Activated CD8-positive, alpha-beta memory T cell treated with anti-CD3 and anti-CD28 coated beads, Interleukin-2, amount 50 U/mL, for 1 hour (primary cell): ENCODE results near the gene HLA-DRB1.
"Not testable (repeated sequence)": the region's sequence is repeated elsewhere in the genome, so short reads cannot be mapped to it uniquely, and the experiment has no call there.

Experiments
- DNase-seq: peaks from one replicate; pipeline ENCODE4 v3.0.0-alpha.2; 2020; ENCODE audit errors: extremely low read depth

HLA-DRB1 gene

DNA sequence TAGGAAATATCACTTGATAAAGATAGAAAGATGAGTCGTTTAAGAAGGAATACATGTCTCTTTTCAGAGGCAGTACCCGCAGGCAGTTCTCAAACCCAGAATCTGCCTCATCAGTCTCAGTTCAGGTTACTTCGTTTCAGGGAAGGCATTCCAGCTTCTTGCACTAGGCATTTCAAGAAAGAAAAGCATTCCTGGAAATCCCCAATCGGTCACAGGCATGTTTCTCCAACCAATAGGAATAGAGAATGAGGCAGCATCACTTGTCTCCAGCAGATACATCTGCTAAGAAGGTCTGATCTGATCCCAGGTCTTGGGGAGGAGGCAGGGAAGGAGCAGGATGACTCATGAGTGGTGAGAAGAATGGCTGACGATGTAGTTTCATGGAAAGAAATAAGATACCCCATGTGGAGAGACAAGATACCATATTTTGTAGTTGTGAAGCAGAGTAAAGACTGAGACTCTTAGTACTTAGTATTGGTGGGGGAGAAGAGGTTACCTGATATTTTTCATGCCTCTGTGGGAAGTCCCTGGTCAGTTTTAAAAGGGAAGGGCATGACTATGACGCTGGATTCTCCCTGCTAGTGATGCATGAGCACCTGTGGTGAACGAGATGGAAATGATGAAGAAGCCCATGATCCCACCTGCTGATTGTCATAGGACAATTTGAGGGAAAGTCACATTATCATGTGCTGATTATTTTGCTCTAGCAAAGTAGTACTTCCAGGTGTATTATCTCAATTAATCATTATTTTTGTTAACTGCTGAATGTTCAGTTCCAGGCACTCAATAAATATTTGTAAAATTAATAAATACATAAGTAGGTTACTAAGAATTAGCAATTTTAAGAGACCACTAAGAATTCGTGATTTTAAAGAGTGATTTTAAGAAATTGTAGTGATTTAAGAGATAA is 20.3 kb upstream of the HLA-DRB1 start:
- peak; percentile 53 for DNase-seq

DNA sequence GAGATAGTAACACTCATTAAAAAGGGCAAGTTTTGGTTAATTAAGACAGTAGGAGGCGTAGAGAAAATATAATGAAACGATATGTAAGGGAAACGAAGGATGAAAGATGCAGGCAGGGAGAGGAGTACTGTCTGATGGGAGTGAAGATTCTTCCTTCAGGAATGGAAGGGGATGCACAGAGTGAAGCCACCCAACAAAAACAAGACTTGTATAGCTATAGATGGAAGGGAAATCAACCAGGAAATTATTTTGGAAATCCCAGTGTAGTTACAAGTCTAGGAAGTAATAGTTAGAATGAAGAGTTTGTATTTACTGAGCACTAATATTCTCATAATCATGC is 19.7 kb upstream of the HLA-DRB1 start:
- no peak for DNase-seq

DNA sequence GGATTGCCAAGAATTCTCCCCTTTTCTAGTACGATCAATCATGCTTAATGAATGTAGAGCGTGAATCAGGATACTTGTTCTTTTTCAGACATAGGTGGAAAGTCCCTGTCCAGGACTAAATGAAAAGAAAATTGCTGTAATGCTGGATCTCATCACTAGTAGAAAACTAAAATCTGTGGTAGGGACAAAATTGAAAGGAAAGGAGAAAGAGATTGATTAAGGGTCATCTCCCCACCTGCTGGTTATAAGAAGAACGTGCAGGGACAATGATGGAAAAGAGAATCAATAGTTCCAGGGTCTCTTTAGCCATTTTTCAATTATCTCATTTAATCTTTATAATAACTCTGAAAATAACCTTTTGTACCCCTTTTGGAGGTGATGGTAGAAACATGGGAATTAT is 18.7 kb upstream of the HLA-DRB1 start:
- DNase-seq = no peak

- no peak for DNase-seq
These were observed 18.3 kb upstream of the HLA-DRB1 start for GRCh38 chr6:32607988-32608298.

DNA sequence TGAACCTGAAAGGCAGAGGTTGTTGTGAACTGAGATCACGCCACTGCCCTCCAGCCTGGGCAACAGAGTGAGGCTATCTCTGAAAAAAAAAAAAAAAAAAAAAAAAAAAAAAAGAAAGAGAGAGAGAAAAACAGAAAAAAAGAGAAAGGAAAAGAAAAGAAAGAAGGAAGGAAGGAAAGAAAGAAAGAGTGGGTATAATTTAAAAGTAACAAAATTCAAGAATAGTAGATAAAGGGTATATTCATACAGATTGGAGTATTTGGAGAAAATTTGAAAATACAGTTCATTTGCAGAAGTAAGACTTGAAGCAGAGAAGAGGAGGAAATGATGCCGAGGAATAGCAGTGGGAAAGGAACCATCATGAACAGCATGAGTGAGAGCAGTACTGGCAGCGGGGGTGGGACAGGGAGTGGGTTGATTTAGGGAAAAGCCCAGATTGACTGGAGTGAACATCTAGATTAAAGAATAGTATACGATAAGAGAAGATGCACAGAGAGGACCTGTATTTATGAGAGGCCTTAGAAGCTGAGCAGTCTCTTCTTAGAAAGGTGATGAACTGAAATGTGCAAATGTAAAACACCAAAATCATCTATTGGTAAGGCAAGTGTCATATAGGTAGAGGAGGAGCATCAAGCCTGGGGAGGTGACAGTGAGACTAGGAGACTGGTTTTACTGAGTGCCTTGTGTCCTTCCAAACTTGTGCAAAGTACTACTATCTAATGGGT is 17.8 kb upstream of the HLA-DRB1 start:
- no peak for DNase-seq

GRCh38 chr6:32604434-32604877 is 14.8 kb upstream of the HLA-DRB1 start:
- DNase-seq = no peak

GRCh38 chr6:32603888-32604287 is 14.2 kb upstream of the HLA-DRB1 start:
- no peak for DNase-seq

- no peak for DNase-seq
These were observed 13.6 kb upstream of the HLA-DRB1 start for GRCh38 chr6:32603222-32603621.

DNA sequence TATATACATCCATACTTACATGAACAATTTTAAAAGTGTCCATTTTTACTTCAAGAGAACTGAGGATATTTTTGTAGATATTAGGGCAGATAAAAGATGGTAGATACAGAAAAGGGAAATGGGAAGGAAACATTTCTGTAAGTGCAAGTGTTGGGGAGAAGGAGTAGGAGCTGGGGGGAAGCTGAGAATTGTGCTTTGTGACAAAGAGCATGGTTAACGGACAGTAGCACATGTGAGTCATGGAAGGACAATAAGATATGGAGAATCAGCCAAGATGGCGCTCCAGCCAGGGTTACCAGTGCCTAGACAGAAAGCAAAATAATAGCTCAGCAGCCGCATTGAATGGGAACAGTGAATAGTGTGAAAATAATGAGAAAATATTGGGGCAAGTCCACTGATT is 12.7 kb upstream of the HLA-DRB1 start:
- DNase-seq = no peak

- no peak for DNase-seq
These were observed 7.4 kb upstream of the HLA-DRB1 start for GRCh38 chr6:32597024-32597423.

- DNase-seq = not testable (repeated sequence)
These were observed 1.1 kb upstream of the HLA-DRB1 start for GRCh38 chr6:32590713-32591112.

DNA sequence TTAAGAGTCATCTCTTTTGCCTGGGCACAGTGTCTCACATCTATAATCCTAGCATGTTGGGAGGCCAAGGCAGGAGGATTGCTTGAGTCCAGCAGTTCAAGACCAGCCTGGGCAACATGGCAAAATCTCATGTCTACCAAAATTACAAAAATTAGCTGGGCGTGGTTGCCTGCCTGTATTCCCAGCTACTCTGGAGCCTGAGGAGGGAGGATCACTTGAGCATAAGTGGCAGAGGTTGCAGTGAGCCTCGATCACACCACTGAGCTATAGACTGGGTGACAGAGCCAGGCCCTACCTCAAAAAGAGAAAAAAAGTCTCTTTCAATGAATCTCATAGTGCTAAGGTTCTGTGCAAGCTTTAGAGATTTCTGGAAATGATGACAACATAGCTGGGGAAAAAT is 1.5 kb downstream of the HLA-DRB1 start:
- DNase-seq = no peak

DNA sequence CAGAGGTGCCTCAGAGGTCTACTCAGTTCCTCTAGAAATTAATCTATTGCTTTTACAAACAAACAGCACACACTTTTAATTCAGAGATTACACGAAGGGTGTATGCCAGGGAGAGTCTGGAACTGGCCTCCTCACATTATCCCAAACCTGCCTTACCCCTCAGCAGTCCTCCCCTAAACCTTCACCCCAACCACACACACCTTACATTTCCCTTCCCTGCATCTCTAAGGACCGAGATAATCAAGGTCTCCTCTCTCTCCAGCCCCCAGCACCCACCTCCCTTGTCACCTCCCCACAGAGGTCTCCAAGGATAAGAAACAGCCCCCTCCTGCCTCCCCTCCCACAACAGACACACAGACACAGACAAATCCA is 6.1 kb downstream of the HLA-DRB1 start:
- no peak for DNase-seq

- DNase-seq = no peak
These were observed 8.1 kb downstream of the HLA-DRB1 start for GRCh38 chr6:32581315-32582095.

- no peak for DNase-seq
These were observed 9.1 kb downstream of the HLA-DRB1 start for GRCh38 chr6:32580593-32580992.

- DNase-seq = no peak
These were observed 10.7 kb downstream of the HLA-DRB1 start for GRCh38 chr6:32578962-32579361.

DNA sequence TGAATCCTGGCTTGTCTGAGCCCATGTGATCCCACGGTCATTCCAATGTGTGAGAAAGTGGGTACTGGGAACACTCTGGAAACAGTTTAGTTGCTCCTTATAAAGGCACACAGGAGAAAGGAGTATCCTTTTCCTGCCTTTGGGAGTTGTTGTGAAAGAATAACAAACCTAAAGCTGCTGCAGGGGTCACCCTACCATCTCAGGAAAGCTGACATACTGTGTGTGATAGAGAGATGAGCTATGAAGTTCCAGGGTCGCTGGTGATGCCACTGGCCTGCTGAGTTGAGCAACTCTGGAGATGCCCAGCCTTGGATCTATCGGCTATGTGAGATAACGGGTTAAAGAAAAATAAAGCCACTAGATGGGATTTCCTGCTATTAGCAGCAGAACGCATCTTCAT is 12.2 kb downstream of the HLA-DRB1 start:
- not testable (repeated sequence) for DNase-seq

DNA sequence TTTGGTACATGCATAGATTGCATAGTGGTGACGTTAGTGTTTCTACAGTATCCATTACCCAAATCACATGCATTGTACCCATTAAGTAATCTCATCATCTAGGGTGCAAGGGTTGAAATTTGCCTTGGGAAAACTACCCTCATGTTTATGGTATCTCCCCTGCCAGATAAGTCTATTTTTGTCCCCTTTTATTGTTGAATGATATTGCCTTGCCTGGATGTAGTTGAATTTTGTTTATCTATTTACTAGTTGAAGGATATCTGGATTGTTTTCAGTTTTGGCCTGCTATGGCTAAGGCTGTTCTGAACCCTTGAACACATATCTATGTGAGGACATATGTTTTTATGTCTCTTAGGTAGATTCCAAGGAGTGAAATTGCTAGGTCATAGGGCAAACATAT is 13.4 kb downstream of the HLA-DRB1 start:
- DNase-seq = no peak

GRCh38 chr6:32570363-32570905 is 19.2 kb downstream of the HLA-DRB1 start:
- no peak for DNase-seq

DNA sequence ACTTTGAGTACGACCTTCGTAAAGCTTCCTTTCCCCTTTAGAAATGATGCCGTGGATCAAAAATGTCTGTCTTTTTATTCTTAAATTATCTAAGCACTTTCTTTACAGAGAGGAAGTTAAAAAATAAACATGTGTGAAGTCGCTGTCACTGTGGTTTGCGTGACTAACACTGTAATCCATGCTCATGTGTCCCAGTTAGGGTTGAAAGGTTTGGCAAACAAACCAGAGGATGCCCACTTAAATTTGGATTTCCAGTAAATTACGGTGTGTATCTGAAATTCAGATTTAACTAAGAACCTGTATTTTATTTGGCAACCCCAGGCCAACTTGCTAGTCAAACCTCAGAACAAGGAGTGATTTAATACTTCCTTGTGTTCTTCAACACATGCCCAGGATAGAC is 21.1 kb downstream of the HLA-DRB1 start:
- no peak for DNase-seq

DNA sequence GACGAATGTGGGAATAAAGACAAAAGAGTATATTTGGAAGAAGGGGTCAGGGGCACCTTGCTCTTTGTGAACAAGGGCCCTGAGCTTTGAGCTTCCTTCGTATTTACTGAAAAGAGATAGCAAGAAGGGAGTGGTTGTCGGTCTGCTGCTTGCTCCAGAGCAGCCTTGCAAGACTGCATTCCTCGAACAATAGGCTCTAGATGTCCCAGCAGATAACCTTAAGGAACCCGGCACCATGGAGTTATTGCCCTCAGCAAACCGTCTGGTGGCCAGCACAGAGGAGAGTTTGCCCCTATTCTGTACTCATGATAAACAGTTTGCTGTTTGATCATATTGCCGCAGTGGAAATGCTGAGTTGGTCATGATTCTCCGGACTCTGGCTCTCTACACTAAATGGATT is 22.7 kb downstream of the HLA-DRB1 start:
- DNase-seq = no peak

DNA sequence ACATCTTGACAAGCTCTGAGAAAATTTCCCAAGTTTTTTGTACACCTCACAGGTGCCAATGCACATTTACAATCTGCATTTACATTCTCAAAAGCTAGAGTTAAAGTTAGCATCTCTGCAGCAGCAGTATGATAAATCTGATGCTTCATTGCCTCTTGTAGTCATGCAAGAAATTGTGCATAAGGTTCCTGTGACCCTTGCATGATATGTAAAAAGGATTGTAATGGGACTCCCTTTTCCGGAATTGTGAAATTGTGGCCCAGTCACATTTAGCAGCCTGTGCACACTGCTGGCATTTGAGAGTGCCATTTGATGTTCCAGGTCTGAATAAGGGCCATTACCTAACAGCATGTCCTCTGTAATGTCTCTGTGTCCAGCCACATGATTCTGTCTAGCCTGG is 24.1 kb downstream of the HLA-DRB1 start:
- no peak for DNase-seq
